ENCODE data around the gene ICAM4.

The ICAM4 gene

DNA sequence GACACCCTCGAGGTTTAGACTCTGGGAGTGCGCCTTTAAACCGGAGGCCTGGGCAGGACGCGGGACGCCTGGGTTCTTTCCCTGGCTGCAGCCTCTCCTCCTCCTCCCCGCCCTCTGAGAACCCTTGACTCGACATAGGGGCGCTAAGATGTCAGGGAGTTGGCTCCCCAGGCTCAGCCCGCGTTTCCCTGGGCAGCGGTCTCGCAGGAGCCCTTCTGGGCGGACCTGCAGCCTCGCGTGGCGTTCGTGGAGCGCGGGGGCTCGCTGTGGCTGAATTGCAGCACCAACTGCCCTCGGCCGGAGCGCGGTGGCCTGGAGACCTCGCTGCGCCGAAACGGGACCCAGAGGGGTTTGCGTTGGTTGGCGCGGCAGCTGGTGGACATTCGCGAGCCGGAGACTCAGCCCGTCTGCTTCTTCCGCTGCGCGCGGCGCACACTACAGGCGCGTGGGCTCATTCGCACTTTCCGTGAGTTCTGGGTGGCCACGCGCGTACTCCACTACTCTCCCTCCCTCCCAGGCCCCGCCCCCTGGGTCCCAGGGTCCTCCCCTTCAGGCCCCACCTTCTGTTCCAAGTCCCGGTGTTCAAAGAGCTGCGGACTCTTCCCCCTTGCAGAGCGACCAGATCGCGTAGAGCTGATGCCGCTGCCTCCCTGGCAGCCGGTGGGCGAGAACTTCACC lies 4.3 kb downstream of the ICAM4 start:
- peak in 7 of 51 donors; percentile 4 to 58 (median 15) for DNase-seq

DNA sequence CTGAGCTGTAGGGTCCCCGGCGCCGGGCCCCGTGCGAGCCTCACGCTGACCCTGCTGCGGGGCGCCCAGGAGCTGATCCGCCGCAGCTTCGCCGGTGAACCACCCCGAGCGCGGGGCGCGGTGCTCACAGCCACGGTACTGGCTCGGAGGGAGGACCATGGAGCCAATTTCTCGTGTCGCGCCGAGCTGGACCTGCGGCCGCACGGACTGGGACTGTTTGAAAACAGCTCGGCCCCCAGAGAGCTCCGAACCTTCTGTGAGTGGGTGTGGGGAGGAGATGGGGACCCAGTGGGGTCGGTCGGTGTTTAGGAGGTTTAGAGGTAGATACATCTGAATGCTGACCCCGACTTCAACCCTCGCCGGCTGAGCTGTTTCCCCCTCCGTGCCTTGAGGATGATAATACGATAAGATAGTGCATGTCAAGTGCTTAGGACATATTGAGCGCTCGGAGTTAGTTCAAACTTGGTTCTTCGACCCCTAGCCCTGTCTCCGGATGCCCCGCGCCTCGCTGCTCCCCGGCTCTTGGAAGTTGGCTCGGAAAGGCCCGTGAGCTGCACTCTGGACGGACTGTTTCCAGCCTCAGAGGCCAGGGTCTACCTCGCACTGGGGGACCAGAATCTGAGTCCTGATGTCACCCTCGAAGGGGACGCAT lies 4.9 kb downstream of the ICAM4 start:
- DNase-seq = no peak

DNA sequence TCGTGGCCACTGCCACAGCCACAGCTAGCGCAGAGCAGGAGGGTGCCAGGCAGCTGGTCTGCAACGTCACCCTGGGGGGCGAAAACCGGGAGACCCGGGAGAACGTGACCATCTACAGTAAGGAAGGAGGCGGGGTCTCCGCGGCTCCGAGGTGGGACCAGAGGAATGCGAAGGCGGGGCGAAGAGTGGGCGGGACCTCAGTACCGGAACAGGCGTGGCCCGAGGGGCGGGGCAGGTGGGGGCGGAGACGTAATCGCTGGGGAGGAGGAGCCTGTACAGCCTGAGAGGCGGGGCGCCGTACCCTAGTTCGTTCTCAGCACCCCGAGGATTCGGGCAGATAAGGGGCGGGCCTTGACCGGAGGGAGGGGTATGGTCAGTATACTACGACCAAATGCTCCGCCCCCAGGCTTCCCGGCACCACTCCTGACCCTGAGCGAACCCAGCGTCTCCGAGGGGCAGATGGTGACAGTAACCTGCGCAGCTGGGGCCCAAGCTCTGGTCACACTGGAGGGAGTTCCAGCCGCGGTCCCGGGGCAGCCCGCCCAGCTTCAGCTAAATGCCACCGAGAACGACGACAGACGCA lies 5.5 kb downstream of the ICAM4 start:
- DNase-seq = peak in 11 of 51 donors; percentile 10 to 58 (median 40)

GRCh38 chr19:10292789-10293636 lies 6.3 kb downstream of the ICAM4 start:
- no peak for DNase-seq

DNA sequence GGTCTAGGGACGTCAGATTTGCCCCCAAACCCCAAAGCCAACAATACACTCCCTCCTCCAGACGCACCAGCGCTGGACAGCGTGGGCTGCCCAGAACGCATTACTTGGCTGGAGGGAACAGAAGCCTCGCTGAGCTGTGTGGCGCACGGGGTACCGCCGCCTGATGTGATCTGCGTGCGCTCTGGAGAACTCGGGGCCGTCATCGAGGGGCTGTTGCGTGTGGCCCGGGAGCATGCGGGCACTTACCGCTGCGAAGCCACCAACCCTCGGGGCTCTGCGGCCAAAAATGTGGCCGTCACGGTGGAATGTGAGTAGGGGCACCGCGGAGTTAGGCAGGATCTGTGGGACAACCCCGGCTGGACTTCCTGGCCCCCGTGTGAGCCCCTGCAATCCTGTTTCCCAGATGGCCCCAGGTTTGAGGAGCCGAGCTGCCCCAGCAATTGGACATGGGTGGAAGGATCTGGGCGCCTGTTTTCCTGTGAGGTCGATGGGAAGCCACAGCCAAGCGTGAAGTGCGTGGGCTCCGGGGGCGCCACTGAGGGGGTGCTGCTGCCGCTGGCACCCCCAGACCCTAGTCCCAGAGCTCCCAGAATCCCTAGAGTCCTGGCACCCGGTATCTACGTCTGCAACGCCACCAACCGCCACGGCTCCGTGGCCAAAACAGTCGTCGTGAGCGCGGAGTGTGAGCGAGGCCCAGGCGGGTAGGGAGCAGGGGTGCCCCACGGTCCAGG lies 7.0 kb downstream of the ICAM4 start:
- DNase-seq = no peak

GRCh38 chr19:10294368-10294697 lies 7.6 kb downstream of the ICAM4 start:
- DNase-seq = no peak

GRCh38 chr19:10295305-10295846 lies 8.6 kb downstream of the ICAM4 start:
- DNase-seq = no peak

DNA sequence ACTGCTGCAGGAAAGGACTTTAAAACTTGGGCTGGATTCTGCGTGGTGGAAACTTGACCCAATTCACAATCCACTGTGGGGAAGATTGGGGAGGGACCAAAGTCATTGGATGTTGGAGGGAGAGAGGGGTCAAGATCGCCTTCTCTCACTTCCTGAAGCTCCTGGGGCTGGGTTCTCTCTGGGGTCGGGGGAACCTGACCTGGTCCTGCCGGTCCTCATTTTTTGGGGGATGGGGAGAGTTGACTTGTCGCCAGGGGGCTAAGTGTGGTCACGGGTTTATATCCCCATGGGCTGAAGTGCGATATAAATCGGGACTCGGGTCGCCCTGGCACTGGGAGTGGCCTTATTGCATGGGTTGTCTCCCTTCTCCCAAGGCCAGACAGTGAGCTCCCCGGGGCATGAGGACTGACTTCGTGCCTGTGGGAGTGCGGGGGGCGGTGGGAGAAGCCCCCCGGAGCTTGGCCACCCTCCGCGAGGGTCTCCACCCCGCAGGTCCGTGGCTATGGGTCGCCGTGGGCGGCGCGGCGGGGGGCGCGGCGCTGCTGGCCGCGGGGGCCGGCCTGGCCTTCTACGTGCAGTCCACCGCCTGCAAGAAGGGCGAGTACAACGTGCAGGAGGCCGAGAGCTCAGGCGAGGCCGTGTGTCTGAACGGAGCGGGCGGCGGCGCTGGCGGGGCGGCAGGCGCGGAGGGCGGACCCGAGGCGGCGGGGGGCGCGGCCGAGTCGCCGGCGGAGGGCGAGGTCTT lies 9.3 kb downstream of the ICAM4 start:
- DNase-seq = no peak

DNA sequence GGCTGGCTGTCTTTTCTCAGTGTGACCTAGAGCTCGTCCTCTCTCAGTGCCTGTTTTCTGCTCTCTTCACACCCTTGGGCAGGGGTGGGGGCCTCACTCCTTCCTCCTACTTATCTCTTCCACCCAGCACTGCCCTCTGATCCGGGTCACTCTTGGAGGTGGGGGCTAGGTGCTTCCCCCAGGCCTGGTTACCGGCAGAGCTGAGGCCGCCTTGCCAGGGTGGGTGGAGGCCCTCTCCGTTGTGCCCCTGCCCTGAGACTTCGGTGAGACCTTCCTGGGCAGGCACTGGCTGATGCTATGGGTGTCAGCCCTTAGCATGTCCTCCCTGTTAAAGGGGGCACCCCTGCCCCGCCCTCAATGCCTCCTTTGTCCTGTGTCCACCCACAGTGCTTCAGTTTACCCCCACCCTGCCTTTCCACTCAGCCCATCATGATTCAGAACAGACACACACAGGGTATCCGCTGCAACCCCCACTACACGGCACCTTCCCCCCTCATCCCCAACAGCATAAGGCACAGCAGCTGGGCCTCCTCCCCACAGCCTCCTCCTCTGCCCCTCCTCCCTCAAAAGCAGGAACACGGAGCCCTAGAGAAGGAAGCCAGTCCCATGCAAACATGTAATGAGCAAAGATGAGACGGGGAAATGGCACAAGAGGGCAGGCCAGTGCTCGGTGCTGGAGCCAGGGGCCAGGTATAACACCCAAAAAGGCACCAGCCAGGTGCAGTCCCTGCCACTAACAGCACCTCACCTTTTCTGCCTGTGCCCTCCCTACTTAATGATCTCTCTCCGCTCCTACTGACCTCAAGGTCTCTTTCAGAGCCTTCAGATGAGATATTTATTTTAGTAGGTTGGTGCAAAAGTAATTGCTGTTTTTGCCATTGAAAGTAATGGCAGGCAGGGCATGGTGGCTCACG lies 13.0 kb downstream of the ICAM4 start:
- peak in 1 of 51 donors; percentile 50 for DNase-seq

DNA sequence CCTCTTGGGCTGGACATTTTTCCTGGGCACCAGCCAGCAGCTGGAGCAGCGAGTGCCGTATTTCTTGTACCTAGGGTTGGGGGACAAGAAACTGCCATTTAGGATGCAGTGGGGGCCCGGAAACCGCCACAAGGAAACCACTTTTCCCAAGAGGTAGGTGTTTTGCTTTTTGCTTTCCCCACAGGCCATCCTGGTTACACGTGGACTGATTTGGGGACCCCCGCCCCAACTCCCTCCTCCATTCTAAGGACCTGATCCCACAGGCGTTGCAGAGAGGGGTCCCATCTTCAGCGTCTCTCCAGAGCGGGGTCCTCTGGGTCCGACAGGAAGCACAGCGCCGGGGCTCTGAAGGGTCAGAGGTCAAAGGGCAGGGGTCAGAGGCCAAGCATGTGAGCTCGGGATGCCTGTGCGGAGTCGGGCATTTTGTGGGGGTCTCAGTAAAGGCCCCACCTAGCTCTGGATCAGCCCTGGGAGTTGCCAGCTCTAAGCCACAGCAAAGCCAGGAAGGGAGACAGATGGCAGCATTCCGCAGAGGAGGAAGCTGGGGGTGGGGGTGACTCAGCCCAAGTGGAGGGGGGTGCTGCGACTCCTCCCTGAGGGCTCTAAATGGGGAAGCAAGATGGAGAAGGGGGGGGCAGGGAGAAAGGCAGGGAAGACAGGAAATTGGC lies 18.5 kb downstream of the ICAM4 start:
- peak in 17 of 51 donors; percentile 3 to 69 (median 12) for DNase-seq

GRCh38 chr19:10306327-10306726 lies 19.6 kb downstream of the ICAM4 start:
- no peak for DNase-seq

GRCh38 chr19:10309423-10309822 lies 22.7 kb downstream of the ICAM4 start, which contains the start of gene ZGLP1:
Gene ZGLP1, minus strand, starts transcription at chr19:10309815.
- DNase-seq = no peak

GRCh38 chr19:10315335-10316214 lies 28.8 kb downstream of the ICAM4 start, which contains the start of gene FDX2:
Gene FDX2, minus strand, starts transcription at chr19:10316015. Its CDS starts 19 bp downstream, at chr19:10315996.
- DNase-seq = peak; percentile 33 to 93 (median 82)

DNA sequence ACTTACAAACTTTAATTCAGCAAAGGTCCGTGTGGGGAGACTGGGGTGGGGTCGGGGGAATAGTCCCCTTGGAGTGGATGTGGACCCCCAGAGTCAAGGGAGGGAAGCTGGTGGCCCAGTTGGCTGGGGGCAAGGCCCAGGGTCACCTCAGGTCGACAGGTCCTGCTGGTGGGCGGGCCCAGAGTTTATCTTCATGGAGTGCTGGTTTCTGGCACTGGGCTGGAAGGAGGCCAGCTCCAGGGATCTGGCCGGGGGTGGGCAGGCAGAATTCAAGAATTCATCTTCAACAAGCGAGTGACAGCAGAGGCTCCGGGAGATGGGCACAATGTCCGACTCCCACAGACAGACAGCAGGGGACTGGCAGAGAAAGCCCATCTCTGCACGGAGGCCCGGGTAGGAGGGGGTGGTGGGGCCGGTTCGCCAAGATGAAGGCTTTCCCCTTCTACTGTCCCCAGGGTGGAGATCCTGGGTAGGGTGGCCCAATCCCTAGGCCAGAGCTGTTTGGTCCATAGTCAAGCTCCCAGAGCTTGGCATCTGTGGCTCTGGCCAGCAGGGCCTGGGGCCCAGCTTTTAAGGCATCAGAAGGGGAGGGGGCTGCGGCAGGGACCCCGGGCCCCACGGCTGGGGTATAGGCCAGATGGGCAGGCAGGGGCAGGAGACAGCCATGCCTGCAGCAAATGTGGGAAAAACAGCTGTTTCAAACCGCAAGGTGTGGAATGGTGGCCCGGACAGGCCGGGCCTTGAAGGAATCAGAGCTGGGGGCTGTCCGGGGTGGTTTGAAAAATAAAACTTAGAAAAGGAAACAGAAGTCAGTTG lies 29.7 kb downstream of the ICAM4 start:
- peak in 1 of 51 donors; percentile 35 for DNase-seq

GRCh38 chr19:10317045-10317856 lies 30.5 kb downstream of the ICAM4 start:
- DNase-seq = no peak

Measured in hypothalamus (tissue), 51 donors.